Renal cortex interstitium (tissue), 11 donors: ENCODE measurements around the gene TMEM243. TPM values are rescaled to one million over a fixed set of nuclear protein-coding genes. Genes with fewer than 3 reads are reported as not detected.

Experiments
- DNase-seq, 11 donors: peaks; one replicate each; pipeline ENCODE4 v3.0.0-alpha.2; 2013; ENCODE audit warnings: low read depth in 9 of 11, low spot score in 4 of 11; ENCODE audit errors: extremely low read depth in 1 of 11
- polyA plus RNA-seq, 3 donors: library from polyadenylated mRNA; unstranded; fragments of 120-200 nt; gene quantifications; one replicate each; pipeline ENCODE4 v1.2.1, GENCODE V29; 2013; ENCODE audit not compliant: insufficient read length in 3 of 3

Gene TMEM243
- polyA plus RNA-seq, 3 donors: 35.8 to 42.9 (median 42.7) TPM

DNA sequence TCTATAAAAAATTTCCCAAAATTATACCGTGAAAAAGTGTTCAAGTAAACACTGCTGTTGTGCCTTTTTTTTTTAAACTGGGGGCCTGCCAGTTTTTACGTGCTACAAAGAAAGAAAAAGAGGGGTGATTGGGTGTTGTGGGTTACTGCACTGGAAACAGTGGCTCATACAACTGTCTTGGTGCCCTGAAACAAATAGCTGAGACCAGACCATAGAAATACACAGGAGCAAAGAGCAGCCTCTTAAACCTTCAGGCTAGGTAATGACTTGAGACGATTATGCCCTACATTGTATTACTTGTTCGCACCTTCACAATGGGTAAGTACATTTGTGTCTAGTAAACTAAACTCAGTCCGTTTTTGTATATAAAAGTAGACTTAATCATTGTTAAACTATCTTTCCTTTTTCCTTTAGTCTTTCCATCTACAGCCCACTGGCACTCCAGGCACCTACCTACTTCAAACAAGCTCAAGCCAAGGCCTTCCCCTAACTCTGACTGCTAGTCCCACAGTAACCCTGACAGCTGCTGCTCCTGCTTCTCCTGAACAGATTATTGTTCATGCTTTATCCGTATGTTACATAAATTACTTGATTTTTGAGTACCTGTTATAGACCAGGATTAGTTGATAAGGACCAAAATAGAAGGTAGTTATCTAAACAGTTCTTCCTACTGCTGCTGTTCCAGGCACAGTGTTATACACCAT, 26.6 kb downstream of the TMEM243 start:
- no peak for DNase-seq

- no peak for DNase-seq
Measured at GRCh38 chr7:87190783-87191182, 28.7 kb downstream of the TMEM243 start.

DNA sequence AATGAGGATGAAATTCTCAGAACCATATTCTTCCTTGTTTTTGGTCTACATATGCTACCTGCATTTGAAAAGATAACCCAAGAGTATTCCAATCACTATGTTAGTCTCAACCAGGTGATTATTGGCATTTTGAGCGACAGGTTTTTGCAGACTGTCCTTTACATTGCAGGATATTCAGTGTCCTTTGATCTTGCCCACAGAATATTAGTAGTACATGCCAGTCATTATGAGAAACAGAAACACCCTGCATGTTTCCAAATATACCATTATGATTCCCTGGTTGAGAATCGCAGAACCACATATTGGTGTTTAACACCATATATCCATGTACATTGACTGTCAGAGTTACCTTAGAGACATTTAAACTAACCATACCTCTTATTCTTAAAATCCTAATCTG, 30.6 kb downstream of the TMEM243 start:
- DNase-seq: no peak

DNA sequence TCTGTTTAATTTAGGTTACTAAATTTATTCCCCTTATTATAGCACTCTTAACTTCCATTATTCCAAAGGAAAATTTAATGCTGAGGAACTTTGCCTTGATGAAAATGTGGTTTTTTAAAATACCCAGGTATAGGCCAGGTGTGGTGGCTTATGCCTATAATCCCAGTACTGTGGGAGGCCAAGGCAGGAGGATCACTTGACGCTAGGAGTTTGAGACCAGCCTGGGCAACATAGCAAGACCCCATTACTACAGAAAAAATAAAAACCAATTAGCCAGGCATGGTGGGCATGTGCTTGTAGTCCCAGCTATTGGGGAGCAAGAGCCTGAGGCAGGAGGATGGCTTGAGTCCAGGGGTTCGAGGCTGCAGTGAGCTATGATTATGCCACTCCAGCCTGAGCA, 32.4 kb downstream of the TMEM243 start:
- no peak for DNase-seq

DNA sequence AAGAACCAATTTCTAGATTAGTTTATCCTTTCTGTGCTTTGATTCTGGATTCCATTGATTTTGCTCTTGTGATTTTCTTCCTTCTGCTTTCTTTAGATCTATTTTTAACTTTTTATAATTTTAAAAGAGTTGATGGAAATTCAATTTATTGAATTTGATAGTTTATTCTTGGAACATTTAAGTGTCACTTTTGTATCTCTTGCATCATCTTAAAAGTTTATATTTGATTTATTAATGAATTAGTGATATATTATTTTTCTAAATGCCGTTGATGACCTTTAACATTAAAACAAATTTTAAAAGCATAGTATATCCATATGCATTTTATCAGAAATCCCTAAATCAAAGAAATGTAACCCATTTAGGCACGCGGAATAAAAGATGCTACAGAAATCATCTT, 40.4 kb downstream of the TMEM243 start:
- no peak for DNase-seq

- DNase-seq: no peak
Measured at GRCh38 chr7:87178320-87178719, 41.2 kb downstream of the TMEM243 start.

- DNase-seq: no peak
Measured at GRCh38 chr7:87173471-87173870, 46.1 kb downstream of the TMEM243 start.

DNA sequence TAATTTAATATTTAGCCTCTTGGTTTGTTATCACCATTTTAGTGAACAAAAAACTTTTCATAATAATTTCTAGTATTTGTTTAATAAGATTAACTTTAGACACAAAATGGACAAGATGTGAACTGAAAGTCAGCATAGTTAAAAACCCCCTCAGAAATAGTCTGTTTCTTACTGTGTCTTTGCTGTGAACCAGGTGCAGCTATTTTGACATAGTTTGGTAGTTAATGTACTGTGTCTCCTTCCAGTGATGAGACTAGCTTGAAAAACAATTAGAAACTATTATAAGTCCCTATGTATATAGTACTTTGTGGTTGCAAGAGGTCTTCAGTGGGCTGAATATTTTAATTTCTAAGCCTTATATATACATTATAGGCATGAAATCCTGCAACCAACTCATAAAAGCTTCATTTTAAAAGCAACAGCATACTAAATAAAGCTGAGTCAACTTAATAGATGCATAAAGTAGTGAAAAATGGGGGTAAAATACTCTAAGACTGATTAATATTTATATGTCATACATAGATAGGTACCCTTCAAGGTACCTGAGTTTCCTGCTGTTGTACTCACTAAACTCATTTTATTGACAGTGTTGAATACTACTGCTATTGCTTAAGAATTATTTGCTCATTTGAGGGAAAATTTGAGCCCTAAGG, 48.1 kb downstream of the TMEM243 start:
- no peak for DNase-seq

- DNase-seq: no peak
Measured at GRCh38 chr7:87170828-87171227, 48.7 kb downstream of the TMEM243 start.

DNA sequence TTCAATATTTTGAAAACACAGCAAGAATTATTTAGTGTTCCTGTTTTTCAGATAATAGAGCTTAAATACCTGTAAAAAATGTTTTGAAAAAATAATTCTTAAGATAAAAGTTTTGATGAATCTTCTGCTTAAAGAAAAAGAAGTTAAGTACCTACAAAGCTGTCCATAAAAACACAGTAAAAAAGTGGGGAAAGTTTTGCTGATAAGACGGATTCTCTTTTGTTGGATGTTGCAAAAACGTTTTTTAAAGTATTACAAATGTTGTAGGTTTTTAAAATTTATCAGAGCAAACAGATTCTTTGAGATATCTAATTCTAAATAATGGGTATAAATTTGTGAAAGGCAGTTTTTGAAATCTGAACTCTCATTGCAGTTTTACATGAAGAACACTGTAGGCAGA, 55.1 kb downstream of the TMEM243 start:
- DNase-seq: no peak

- no peak for DNase-seq
Measured at GRCh38 chr7:87159538-87159937, 60.0 kb downstream of the TMEM243 start.

DNA sequence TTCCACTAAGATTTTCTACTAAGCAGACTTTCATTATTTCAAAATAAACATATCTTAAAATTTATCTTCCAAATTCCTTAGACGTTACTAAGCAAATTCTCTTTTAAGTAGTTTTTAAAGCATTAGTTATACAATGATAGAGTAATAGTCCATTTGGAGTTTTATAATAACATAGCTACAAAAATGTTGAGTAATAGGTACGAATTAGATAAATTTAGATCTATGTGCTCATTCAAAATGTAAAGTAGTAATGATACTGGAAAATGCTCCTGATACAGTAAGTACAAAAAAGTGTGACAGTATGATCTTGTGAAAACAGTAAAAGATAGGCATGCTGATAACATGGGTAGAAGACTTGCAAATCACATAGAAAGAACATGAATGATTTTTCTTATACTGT, 62.8 kb downstream of the TMEM243 start:
- DNase-seq: no peak

DNA sequence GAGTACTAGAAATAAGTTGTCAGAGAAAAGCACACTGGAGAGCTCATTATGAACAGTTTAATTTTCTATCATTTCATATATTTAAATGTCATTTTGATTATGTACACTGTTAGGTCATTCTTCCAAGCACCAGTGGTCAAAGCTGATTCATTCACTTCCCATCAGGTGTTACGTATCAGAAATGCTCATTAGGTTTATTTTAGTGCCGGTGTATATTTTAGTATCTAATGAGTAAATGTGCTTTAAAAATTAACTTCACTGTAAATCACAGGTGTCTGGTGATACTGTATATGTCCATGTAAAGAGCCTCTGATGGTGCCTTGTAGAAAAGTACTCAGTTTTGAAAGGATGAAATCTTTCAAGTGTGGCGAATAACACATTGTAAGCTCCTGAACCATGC, 63.7 kb downstream of the TMEM243 start:
- no peak for DNase-seq

GRCh38 chr7:87154569-87154968, 65.0 kb downstream of the TMEM243 start:
- no peak for DNase-seq

GRCh38 chr7:87154166-87154565, 65.4 kb downstream of the TMEM243 start:
- no peak for DNase-seq

GRCh38 chr7:87152897-87153641, 66.5 kb downstream of the TMEM243 start:
- peak in 4 of 11 donors; percentile 18 to 54 (median 32) for DNase-seq

- DNase-seq: peak; percentile 87 to 94 (median 91)
Measured at GRCh38 chr7:87152112-87152896, 67.2 kb downstream of the TMEM243 start, which contains the start of gene DMTF1. TSS of gene DMTF1 (plus strand) at chr7:87152453. CDS start at chr7:87164942, 12,489 bp downstream.

DNA sequence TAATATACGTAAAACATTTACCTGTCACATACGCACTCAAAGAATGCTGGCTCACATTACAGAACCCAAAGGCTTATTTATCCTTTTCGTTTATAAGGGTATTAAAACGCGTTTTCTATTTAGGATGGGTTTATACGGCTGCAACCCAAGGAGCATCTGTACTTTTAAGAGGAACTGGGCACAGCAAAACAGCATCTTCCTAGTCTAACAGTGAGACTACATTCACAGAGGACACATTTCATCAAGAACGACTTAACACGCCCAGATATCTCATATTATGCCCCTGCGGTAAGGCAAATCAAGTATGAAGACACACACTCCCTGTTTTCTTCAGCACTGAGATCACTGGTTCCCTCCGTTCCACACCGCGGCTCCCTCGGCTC, 67.8 kb downstream of the TMEM243 start:
- no peak for DNase-seq

DNA sequence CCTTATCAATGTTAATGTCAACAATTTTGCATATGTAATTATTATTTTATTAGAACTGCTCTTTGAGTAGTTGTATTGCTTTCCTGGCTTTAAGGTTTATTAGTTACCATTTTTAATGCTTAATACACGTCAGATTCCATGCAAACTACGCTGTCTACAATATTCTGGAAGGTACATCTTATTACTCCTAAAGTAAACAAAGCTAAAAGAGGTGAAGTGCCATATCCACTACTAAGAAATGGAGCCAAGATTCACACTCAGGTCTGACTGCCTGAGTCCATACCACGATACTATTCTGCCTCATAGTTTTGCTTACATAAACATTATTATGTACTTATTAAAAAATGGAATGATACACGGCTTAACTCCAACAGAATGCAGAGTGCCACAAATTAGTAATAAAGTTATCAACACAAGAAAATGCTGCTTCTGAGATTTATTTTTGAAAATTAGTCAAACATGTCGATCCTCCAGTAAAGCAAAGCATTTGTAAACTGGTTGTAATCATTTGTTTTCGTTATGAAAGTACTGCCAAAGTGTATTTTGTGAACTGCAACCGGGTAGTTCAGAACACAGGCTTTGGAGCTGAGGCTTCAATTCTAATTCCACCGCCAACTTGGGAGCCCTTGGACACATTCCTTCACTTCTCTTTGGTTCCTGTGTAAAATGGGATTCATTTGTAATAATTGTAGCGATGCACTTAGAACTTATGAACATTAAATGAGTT, 68.4 kb downstream of the TMEM243 start:
- no peak for DNase-seq
